Activated effector memory CD4-positive, alpha-beta T cell treated with anti-CD3 and anti-CD28 coated beads, Interleukin-2, amount 50 U/mL, for 16 hours (primary cell): Measurements from ENCODE around the gene KLHL5.
A peak's percentile ranks its signal among the peaks of the same experiment; 100 is the strongest.
"Not testable (repeated sequence)": the region's sequence is repeated elsewhere in the genome, so short reads cannot be mapped to it uniquely, and the experiment has no call there.

Experiments
- DNase-seq: peaks from one replicate; pipeline ENCODE4 v3.0.0-alpha.2; 2020

Gene KLHL5, protein sequence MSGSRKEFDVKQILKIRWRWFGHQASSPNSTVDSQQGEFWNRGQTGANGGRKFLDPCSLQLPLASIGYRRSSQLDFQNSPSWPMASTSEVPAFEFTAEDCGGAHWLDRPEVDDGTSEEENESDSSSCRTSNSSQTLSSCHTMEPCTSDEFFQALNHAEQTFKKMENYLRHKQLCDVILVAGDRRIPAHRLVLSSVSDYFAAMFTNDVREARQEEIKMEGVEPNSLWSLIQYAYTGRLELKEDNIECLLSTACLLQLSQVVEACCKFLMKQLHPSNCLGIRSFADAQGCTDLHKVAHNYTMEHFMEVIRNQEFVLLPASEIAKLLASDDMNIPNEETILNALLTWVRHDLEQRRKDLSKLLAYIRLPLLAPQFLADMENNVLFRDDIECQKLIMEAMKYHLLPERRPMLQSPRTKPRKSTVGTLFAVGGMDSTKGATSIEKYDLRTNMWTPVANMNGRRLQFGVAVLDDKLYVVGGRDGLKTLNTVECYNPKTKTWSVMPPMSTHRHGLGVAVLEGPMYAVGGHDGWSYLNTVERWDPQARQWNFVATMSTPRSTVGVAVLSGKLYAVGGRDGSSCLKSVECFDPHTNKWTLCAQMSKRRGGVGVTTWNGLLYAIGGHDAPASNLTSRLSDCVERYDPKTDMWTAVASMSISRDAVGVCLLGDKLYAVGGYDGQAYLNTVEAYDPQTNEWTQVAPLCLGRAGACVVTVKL

DNA sequence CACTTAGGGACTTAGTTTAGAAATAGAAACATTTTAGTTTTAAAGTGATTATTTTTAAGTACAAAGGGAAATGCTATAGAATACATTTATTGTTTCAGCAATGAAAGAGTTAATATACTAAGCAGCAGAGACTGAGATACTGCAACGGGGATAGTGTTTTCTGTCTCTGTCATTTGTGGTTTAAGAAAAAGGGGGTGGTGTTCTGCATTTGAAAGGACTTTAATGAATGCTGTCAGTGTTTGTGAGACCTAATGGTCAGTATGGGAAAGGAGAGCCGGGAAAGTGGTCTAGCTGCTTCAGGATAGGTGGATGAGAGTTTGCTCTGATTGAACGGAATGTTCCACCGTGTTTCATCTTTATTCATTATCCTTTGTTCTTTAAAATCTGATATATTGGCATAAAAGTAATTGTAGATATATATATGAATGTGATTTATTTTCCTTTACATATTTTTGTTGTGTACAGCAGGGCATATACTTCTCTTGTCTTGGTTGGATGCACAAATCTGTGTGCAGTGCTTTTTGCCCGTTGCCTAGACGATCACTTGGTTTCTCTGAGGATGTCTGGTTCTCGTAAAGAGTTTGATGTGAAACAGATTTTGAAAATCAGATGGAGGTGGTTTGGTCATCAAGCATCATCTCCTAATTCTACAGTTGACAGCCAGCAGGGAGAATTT is at the start of gene KLHL5:
KLHL5 (plus strand) TSS at position 139 of the 676 bp plus-strand sequence; CDS start at position 560, 421 bp downstream.
- DNase-seq = no peak

DNA sequence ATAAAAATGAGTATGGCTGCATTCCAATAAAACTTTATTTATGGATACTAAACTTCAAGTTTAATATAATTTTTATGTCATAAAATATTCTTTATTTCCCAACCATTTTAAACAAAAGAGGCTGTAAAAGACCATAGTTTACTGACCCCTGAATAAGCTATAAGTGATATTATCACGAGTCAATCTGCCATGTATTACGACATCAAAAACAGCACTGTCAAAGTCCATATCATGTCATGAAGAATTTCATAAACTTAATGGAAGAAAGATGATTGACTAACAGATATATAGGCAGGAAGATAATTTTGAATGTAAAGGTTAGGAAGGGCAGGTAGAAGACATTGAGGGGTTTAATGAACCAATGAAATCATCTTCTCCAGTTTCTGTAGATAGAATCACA is 48.0 kb upstream of the KLHL5 start:
- no peak for DNase-seq

DNA sequence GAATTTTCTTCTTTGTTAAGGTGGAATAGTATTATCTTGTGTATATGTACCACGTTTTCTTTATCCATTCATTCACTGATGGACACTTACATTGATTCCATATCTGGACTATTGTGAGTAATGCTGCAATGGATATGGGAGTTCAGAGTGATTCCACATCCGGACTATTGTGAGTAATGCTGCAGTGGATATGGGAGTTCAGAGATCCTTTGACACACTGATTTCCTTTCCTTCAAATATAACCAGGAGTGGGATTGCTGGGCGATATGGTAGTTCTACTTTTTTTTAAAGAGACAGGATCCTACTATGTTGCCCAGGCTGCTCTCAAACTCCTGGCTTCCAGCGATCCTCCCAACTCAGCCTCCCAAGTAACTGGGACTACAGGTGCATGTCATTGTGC is 41.9 kb upstream of the KLHL5 start:
- DNase-seq = no peak

DNA sequence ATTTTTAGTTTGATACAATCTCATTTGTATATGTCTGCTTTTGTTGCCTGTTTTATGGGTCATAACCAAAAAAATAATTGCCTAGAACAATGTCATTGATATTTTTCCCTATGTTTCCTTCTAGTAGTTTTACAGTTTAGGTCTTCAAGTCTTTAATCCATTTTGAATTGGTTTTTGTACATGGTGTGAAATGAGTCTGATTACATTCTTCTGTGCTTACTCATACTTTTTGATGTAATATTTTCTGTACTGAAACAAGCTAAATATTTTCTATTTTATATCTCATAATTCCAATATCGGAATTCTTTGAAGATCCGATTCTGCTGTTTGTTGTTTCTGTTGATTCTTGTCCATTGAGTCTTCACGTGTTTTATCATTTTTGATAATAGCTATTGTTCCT is 40.4 kb upstream of the KLHL5 start:
- DNase-seq = no peak

DNA sequence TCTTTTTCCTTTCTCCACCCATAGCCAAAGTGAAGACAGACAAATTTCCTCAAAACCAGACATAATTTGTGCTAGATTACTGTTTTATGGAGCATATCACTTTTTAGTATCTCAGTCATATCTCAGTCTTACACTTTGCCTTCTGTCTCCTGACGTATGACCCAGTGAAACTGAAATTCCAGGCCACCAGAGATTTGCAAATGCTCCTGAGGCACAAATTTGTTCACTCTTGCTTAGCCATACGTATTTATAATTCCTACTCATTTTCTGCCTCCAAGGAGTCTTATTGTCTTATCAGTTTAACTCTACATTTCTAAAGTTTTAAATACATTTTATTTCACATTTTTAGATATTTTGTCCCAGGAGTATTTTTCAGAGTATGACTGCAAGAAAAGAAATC is 39.8 kb upstream of the KLHL5 start:
- DNase-seq = no peak

DNA sequence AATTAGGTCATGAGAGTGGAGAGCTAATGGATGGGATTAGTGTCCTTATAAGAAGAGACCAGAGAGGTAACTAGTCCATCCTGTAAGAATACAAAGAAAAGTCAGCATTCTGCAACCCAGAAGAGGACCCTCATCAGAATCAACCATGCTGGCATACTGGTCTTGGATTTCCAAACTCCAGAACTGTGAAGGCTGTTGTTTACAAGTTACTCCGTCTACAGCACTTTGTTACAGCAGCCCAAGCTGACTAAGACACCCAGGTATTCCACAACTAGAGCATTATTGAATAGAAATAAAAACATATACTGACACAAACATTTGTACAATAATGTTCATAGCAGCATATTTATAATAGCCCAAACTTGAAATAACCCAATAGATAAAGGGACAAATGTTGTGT is 39.0 kb upstream of the KLHL5 start:
- no peak for DNase-seq

DNA sequence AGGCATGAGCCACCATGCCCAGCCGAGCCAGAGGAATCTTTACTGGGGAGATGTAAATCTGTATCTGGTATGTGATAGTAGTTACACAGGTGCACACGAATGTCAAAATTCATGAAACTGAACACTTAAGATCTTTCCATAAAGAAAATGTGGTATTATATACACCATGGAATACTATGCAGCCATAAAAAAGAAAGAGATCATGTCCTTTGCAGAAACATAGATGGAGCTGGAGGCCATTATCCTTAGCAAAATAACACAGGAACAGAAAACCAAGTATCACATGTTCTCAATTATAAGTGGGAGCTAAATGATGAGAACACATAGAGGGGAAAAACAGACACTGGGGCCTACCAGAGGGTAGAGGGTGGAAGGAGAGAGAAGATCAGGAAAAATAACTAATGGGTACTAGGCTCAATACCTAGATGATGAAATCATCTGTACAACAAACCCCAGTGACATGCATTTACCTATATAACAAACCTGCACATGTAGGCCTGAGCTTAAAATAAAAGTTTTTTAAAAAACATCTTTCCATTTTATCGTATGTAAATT is 37.6 kb upstream of the KLHL5 start:
- DNase-seq = no peak

DNA sequence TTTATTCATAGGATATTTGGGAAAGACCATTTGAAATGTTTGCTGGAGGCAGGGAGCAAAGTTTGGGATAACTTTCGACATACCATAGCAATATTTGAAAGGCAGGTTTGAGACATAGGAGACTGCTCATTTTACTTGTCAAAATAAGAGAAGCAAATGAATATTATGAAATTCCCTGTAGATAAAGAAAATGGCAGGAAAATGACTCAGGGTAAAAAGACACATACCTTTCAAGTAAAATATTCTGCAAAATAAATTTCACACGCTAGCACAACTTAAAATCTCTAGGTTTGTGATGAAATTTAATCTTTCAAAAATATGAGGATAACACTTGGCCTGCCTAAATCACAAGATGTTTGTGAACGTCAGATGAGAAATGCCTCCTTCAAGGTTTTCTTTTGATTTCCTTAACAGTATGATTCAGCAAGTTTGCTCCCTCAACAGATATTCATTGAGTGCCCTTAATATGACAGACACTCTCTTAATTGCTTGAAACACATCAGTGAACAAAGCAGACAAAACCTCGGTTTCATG is 36.4 kb upstream of the KLHL5 start:
- DNase-seq = no peak

DNA sequence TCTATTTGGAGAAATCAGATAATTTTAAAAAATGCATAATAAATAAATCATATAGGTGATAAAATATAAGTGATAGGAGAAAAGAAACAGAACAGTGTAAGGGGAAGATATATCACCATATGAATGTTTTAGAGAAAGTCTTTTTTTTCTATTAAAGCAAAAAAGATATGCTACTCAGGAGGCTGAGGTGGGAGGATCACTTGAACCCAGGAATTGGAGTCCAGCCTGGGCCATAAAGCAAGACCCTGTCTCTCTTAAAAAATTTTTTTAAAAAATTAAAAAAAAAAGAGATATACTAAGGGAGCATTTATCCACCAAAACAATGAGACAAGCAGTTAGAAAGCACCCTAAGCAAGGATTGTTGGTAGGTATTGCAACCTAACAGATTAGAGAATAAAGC is 35.9 kb upstream of the KLHL5 start:
- DNase-seq = no peak

DNA sequence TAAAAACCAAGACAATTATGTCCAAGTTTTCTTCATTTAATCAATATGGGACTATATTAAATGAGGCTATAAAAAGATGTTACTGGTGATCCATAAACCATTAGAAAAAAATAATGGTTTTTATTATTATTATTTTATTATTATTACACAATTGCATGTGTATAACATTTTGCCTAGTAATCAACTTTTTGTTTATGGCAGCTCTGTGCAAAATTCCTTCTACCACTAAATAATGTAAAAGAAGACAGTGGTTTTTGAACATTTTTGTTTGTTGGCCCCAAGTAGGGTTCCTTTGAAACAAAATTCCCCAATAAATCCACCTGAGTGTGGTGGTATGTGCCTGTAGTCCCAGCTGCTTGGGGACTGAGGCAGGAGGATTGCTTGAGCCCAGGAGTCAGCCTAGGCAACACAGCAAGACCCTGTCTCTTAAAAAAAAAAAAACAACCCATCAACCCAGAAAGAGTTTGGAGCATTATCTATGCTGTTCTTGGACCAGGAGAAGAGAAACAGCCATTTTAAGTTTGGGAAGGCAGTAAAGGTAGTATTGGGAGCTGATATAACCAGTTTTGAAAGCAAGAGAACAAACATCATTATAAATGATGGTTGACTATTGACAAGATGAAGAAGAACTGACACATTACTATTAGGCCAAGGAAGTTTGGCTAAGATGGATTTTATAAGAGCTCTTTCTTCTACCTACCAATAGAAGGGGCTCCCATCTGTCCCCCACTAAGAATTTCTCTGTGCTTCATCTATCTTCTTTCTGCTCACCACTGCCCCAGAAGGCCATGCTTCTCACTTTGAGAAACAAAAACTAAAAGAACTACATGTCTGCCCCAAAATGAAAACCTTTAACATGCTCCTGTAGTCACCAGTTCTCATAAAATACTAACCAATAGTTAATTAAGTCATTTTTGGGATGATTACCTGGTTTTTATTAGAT is 32.0 kb upstream of the KLHL5 start:
- no peak for DNase-seq

DNA sequence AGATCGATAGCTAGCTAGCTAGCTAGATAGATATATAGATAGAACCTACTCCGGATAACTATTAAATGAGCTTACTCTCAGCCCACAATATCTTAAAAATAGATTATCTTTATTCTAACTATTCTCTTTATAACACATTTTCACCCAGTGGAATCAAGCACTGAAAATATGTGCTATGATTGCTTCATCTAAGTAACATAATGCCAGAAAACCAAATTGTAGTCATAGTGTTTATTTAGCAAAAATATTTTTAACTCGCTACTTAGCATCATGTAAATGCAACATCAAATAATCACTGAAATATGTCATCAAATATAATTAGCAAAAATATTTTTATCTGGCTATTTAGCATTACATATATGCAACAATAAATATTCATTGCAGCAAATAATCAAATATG is 31.3 kb upstream of the KLHL5 start:
- no peak for DNase-seq

DNA sequence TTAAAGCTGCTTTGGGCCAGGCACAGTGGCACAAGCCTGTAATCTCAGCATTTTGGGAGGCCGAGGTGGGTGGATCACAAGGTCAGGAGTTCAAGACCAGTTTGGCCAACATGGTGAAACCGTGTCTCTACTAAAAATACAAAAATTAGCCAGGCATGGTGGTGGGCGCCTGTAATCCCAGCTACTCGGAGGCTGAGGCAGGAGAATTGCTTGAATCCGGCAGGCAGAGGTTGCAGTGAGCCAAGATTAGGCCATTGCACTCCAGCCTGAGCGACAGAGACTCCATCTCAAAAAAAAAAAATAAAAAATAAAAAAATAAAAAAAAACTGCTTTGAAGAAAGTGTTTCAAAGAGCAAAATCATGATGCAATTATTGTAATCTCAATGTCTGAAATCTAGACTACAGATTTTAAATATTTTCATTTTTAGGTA is 30.4 kb upstream of the KLHL5 start:
- not testable (repeated sequence) for DNase-seq

DNA sequence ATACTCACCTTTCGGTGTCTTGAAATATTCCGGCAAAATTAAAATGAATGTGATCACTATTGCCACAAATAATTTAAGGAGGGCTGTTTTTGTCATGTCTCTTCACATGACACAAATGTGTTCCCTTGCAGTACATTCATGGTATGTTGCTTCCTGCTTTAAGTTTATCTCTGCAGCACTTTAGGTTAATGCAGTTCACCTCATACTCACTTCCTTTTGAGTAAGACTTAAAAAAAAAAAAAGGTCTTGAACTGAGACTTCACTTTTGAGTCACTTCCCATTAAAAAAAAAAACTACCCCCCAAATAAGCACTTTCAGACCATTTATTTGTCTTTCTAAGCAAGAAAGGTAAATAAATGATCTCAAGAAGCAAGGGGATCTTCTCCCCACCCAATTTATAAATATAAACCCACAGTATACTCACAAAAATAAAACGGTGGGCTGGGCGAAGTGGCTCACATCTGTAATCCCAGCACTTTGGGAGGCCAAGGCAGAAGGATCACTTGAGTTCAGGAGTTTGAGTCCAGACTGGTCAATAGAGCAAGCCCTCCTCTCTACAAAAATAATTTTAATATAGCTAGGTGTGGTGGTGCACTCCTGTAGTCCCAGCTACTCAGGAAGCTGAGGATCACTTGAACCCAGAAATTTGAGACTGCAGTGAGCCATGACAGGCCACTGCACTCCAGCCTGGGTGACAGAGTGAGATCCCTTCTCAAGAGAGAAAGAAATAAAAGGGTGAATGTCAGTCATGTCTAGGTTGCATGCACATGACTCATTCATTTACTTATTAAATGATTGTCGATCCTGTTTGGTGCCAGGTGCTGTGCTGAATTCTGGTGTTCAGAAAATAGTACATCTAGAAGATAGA is 29.6 kb upstream of the KLHL5 start, which contains the start of gene TMEM156:
TMEM156 (minus strand) TSS at position 192 of the 868 bp plus-strand sequence; CDS start at position 96, 96 bp downstream.
- peak; percentile 72 for DNase-seq

DNA sequence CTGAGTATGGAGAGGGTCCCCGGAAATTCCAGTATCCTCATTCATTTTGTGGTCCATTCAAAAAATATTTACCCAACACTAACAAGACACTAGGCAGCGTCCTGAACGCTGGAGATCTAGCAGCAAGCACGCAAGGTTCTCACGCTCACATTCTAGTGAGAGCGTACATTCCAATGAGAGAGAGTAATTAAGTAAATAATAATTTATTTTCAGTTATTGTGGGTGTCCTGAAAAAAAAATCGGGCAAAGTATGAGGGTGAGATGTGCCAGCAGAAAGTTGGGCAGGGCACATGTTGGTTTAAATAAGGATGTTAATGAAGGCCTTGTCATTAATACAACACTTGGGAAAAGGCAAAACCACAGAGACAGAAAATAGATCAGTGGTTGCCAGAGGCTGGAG is 25.9 kb upstream of the KLHL5 start:
- DNase-seq = no peak

DNA sequence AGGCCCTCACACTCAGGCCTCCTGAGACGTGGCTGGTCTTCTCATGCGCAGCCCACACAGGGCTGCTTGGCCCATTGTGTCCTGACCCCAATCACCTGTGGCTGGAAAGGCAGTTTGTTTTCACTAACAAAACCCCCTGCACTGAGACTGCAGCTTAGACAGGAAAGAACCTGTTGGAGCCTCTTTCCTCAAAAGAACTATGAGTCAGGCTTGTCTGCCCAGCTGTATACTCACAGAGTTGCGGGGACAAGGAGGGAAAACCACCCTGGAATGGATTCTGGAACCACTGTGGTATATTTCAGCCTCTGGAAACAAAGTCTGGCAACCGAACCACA is 24.6 kb upstream of the KLHL5 start:
- no peak for DNase-seq

DNA sequence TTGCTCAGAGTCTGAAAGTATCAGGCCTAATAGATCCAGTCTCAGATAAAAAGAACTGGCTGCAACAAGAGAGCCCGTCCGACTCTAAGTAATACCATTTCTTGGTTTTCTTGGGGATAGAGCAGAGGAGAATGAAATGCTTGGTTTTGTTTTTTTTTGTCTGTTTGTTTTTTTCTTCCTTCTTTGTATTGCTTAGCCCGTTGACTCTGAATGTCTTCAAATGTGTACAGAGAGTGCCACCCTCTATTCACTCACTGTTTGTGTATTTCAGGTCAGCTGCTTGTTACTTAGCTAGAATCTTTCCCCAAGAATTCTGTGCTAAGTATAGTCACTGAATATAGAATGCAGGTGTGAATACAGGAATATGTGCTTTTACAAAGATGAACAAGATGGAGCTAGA is 24.1 kb upstream of the KLHL5 start:
- no peak for DNase-seq

DNA sequence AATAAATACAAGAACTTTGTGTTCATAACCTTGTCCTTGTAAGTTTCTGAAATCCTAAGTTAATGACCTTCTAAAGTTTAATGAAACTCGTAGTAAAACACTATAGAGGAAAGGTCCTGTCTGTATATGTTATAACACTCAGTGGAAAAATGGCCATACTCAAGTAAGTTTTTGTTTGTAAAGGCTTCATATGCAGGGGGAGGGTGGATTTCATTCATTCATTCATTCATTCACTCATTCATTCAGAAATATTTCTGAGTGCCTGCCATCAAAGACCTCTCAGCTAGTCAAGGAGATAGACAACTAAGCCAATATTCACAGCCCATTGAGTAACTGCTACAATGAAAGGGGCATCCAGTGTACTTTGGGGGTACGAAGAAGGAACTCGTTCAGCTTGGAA is 22.9 kb upstream of the KLHL5 start:
- DNase-seq = no peak

DNA sequence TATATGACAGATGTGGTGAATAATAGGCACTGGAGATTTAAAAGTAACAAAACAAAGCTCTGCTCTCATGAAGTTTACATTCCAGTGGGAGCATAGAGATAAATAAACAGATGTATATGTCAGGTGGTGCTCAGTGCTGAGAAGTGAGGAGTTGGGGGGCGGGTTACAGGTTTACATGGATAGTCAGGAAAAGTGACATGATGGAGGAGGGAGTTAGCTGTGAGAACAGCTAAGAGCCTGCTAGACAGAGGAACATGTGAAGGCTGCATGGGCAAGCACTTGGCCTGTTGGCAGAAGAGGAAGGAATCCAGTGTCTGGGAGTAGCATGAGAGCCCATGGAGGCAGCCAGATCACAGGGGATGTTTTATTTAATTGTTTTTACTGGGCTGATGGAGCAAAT is 19.7 kb upstream of the KLHL5 start:
- DNase-seq = no peak

DNA sequence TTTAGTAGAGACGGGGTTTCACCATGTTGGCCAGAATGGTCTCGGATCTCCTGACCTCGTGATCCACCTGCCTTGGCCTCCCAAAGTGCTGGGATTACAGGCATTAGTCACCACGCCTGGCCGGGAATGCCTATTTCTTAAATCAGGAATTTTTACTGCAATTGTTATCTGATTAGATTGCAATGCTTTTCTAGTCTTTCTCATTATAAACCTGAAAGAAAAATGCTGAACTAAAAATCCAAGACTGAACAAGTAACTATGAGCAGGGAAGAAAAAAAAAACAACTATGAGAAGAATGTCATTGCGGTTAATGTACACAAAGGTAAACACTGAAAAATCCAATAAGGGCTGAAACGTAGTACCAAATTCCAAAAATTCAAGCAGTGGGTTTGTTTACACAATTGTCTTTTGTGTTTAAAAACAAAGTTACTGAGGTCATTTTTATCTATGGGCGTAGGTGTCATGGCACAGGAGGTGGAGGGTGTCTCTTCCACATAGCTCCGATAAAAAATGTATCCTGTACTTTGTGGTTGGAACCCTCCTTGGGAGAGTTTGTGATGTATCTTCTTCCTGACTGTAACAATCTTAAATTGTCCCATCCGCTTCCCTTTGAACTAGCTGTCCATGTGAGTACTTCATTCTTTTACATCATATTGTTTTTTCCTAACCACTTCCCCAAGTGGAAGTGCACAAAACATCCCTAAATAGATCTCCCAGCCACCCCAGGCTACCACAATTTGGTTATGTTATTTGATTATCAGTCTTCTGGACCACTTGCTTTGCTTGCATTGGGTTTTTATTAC is 18.8 kb upstream of the KLHL5 start:
- no peak for DNase-seq

DNA sequence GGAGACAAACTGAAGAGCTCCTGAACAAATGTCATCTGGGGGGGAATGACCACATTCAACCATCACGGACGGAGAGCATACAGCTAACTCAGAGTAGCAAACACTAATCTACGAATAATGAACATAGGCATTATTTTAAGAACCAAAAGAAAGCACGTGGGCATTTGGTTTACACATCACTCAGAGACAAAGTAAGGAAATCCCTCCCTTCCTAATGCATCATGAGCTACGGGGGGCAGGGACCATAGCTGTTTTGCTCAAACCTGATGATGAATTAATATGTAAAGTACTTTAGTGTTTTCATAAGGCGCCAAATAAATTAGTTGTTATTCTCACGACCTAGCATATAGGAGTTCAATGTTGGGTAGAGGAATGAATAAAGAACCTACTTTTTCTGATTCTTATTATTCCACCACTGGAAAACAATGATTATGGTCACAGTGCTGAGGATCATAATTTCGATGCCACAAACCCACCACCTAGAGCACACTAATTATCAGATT is 18.1 kb upstream of the KLHL5 start:
- no peak for DNase-seq
